HEK293 (cell line): ENCODE results near the gene GPBAR1.

Experiments
- SP2 ChIP-seq: fragments of 450-650 bp; formaldehyde crosslinking; IDR thresholded peaks from 2 replicates; pipeline ENCODE4 v1.5.1; 2016; ENCODE audit warnings: missing biosample characterization, missing genetic modification characterization
- ZBTB7A ChIP-seq: fragments of 450-650 bp; formaldehyde crosslinking; IDR thresholded peaks from 2 replicates; pipeline ENCODE4 v1.5.1; 2016; ENCODE audit warnings: low read depth, missing biosample characterization, missing genetic modification characterization
- ZIC2 ChIP-seq: fragments of 450-650 bp; formaldehyde crosslinking; IDR thresholded peaks from 2 replicates; pipeline ENCODE4 v1.5.1; 2016; ENCODE audit warnings: missing biosample characterization, missing genetic modification characterization
- TF ChIP-seq, protein P1 (sequence below): fragments of 450-650 bp; formaldehyde crosslinking; IDR thresholded peaks from 2 replicates; pipeline ENCODE4 v1.5.1; 2016; ENCODE audit warnings: missing biosample characterization, missing genetic modification characterization

DNA sequence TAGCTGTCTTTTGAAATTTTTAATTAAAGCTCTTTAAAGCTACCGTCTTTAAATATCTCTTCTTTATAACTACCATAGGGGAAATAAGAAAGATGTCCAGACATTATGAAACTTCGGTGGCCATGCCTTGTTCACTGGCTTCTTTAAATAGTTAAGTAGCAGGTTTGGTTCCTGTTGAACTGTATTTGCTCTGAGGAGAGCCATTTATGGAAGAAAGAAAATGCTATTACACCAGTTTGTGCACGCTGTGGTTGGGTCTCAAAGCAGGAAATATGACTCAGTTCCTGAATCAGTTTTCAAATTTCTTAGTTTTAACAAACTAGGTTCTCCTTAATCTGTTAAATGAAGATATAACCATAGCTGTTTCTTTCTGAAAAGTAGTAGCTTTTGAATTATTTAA, 31.6 kb upstream of the GPBAR1 start:
- TF ChIP-seq, protein P1, sequence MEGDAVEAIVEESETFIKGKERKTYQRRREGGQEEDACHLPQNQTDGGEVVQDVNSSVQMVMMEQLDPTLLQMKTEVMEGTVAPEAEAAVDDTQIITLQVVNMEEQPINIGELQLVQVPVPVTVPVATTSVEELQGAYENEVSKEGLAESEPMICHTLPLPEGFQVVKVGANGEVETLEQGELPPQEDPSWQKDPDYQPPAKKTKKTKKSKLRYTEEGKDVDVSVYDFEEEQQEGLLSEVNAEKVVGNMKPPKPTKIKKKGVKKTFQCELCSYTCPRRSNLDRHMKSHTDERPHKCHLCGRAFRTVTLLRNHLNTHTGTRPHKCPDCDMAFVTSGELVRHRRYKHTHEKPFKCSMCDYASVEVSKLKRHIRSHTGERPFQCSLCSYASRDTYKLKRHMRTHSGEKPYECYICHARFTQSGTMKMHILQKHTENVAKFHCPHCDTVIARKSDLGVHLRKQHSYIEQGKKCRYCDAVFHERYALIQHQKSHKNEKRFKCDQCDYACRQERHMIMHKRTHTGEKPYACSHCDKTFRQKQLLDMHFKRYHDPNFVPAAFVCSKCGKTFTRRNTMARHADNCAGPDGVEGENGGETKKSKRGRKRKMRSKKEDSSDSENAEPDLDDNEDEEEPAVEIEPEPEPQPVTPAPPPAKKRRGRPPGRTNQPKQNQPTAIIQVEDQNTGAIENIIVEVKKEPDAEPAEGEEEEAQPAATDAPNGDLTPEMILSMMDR (tag by site-specific recombination), result no peak
- no peak for TF ChIP-seq SP2 (tag by site-specific recombination)
- no peak for TF ChIP-seq ZIC2 (tag by site-specific recombination)
- TF ChIP-seq ZBTB7A (tag by site-specific recombination), result no peak
